HS-5 (cell line): ENCODE measurements around the gene MMEL1.
"Not testable (repeated sequence)": the region's sequence is repeated elsewhere in the genome, so short reads cannot be mapped to it uniquely, and the experiment has no call there.

Source experiments
- DNase-seq: peaks from one replicate; pipeline ENCODE4 v3.0.0-alpha.2; 2012; ENCODE audit warnings: low read depth

The MMEL1 gene

DNA sequence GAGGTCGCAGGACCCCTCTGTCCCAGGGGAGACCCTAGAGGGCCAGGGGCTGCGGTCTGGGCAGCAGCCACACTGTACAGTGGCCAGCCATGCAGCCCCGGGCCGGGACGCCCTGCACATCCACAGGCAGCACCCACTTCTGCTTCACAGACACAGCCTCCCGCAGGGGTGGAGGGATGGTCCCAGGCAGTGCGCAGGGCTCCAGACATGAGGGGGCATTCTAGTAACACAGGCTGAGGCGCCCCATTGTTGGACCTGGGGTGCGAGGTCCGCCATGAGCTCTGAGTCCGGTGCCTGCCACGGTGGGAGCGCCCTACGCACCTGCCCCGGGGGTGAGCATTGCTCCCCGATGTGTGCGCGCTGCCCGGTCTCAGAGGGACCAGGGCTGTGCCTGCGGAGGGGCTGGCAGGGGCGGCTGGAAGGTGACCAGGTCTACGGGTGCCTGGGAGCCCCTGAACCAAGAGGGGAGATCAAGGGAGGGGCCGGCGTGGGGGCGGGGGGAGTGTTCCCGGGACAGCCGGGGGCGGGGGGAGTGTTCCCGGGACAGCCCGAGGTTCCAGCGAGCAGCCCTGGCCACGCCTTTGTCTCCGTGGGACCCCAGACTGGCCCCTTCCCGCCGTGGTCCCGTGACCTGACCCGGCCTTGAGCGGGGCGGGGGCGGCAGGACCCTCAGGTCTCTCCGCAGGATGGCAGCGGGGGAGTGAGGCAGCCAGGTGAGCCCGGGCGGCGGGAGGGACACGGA, 4.5 kb downstream of the MMEL1 start:
- no peak for DNase-seq

DNA sequence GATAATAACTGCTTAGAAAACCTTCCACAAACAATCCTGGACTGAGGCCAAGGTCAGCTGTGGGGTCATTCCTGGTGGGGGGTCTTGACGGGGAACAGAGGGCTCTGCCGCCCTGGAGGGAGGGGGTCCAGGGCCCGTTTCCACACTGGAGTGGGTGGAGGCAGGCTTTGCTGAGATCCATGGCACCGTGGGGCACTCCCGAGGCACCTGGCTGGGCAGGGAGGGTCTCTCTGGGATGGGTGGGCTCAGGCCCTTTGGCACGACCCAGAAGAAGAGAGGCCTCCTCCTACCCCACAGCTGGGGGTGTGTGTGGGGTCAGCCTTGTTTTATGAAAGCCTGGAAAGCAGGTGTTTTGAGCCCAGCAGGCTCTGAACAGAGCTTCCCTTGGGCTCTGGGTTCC, 5.1 kb downstream of the MMEL1 start:
- no peak for DNase-seq

DNA sequence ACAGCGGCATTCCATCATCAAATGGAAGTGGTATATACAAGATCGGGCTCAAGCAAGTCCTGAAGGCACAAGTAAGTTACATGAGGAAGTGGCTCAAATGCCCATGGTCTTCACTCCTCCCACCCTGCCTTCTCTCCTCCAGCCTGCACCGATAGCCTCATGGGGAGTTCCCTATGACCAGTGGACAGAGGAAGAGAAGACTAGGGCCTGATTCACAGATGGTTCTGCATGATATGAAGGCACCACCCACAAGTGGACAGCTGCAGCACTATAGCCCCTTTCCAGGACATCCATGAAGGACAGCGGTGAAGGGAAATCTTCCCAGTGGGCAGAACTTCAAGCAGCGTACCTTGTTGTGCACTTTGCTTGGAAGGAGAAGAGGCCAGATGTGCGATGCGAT, 7.1 kb downstream of the MMEL1 start:
- DNase-seq, result not testable (repeated sequence)

DNA sequence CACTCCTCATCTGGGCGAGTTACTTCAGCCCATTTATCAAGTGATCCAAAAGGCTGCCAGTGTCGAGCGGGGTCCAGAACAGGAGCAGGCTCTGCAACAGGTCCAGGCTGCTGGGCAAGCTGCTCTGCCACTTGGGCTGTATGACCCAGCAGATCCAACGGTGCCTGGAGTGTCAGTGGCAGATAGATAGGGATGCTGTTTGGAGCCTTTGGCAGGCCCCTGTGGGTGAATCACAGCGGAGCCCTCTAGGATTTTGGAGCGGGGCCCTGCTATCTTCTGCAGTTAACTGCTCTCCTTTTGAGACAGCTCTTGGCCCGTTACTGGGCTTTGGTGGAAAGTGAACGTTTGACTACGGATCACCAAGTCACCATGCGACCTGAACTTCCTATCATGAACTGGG, 7.5 kb downstream of the MMEL1 start:
- DNase-seq, result no peak

DNA sequence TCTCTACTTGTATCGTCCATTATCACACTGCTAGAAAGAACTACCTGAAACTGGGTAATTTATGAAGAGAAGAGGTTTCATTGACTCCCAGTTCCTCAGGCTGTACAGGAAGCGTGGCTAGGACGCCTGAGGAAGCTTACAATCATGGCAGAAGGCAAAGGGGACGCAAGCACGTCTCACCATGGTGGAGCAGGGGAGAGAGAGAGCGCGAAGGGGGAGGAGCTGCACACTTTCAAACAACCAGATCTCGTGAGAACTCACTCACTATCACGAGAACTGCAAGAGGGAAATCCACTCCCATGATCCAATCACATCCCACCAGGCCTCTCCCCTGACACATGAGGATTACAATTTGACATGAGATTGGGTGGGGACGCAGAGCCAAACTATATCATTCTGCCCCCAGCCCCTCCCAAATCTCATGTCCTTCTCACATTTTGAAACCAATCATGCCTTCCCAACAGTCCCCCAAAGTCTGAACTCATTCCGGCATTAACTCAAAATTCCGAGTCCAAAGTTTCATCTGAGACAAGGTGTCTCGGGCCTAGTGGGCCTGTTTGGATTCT, 8.0 kb downstream of the MMEL1 start:
- DNase-seq, result no peak

DNA sequence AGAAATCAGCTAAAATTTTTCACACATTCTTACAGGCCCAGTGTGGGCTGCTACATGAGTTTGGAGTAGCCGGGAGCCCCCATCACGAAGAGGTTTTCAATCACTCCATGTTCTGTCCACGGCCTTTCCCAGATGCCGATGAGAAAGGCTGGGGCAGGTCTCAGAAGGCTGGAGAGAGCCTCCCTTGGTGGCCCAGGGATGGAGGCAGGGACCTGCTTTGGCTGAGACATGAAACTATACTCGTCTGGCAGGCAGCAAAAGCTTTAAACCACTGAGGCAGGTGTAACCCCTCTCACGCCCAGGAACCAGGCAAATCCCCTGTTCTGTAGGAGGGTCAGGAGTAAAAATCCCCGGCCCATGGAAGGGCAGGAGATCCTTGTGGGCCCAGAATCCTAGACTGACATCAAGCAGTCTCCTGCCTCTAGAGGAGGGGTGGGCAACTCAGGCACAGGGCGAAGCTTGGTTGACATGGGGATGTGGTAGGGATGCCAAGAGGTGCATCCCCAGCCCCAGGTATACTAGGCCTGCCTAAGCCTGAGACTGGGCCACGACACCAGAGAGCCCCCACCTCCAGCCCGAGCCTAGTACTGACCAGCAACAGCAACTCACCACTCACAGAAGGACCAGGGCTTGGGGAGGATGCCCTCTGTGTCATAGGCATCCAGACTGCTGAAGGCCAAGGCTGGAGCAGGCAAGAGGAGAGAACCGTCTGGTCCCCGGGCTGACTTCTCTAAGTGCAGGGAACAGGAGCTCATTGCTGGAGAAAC, 9.1 kb downstream of the MMEL1 start:
- DNase-seq, result no peak

DNA sequence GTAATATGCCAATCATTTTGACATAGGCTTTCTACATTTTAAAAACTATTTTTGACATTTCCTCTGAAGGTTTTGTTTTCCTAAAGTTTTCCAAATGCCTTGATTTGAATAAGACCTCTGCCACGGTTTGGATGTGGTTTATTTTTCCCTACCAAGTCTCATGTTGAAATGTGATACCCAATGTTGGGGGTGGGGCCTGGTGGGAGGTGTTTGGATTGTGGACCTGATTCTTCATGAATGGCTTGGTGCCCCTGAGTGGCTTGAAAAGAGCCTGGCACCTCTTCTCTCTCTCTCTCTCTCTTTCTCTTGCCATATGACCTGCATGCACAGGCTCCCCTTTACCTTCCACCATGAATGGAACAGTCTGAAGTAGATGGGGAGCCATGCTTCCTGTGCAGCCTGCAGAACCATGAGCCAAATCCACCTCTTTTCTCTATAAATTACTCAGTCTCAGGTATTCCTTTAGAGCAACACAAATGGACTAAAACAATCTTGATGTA, 14.8 kb downstream of the MMEL1 start:
- DNase-seq, result no peak

DNA sequence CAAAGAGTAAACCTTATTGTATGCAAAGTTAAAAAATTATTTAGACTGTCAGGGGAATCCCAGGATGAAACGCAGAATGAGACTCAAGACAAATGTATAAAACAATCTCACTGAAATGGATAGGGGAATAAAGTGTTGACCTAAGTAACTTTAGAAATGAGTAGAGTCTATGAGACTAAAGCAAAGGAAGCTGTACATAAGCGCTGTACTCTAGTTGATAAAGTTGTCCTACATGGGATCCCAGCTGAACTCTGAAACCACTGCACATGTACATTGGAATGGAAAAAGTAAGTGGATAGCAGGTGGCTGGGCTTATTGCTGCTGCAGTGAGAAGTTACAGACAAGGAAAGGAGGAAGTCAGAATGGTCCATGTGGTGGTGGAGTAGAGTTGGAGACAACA, 18.7 kb downstream of the MMEL1 start:
- DNase-seq, result no peak

DNA sequence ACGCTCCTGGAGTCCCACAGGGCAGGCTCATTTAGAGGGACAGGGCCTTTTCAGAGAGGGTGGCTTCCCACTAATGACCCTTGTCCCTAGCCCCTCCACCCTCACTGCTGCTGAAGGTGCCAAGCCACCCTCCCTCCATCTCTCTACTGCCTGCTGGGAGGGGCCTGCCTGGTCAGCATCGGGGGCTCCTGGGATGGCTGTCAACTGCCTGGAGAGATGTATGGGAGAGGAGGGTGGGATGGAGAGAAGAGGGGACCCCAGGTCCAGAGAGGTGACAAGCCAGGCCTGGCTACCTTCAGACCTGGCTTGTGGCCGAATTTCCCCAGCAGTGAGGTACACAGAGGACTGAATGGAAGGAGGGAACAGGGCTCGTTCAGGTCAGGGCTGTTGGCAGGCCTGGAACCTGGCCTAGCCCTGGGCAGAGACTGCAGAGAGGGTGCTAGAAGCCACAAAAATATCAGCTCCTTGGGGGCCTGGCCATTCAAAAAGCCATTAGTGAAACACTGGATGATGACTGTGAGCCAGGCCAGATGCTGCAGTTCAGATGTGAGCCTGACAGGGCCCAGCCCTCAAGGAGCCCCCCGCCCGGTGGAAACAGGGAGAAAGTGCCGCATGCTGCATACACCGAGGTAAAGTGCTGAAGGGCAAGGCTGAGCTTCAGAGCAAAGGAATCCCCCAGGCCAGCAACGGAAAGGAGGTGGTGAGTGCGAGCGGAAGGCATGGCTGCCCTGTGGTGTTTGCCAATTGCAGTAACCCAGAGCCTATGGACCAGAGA, 20.0 kb downstream of the MMEL1 start:
- no peak for DNase-seq

DNA sequence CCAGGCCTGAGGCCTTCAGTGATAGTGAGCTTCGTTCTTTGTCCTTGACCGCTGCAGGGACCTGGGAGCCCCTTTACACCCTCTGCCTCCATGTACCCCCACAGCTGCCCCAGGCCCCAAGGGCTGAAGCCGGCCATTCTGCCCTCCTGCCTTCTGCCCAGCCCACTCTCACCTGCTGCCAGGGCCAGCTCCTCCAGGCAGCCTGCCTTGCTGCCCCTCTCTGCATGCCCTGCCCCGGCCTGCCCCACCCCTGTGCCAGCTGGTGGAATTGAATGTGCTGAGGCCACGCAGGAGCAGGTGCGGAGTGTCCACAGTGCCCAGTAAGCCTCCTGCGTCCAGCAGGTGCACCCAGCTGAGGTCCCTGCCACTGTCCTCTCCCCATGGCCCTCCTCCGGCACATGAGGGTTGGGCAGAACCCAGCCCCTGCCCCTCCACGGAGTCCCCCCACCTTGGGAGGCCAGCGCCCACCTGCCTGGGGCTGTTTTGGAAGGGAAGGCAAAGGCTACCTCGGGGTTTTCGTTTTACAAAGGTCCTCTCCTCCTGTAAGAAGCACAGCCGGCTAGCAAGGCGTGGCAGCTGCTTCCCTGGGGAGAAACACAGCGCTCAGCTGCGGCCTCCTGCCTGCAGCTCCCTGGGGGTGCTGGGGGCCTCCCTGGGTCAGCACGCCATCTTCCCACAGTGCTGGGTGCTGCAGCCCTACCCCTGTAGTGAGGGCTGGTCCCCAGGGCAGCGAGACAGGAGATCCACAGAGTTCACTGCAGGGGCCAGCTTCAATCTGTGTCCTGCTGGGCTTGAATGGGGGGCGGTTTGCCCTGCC, 21.0 kb downstream of the MMEL1 start:
- DNase-seq, result no peak

DNA sequence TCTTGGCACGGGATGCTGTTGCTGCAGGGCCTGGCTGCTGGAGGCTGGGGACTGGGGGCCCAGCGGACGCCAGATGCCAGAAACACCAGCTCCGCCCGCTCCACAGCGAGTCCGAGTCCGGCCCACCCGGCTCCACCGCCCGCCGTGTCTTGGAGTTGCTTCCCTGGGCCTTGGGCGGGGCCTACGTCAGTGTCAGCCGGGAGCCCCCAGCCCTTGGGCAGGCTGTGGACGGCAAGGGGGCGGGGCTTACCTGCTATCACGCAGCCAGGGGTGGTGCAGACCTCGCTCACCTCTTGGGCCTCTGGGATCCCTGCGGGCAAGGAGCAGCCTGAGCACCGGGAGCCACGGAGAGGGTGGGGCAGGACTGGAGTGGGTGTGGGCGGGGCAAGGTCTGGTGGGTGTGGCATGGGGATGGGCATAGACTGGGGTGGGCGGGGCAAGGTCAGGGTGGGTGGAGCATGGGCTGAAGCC, 21.8 kb downstream of the MMEL1 start:
- no peak for DNase-seq

DNA sequence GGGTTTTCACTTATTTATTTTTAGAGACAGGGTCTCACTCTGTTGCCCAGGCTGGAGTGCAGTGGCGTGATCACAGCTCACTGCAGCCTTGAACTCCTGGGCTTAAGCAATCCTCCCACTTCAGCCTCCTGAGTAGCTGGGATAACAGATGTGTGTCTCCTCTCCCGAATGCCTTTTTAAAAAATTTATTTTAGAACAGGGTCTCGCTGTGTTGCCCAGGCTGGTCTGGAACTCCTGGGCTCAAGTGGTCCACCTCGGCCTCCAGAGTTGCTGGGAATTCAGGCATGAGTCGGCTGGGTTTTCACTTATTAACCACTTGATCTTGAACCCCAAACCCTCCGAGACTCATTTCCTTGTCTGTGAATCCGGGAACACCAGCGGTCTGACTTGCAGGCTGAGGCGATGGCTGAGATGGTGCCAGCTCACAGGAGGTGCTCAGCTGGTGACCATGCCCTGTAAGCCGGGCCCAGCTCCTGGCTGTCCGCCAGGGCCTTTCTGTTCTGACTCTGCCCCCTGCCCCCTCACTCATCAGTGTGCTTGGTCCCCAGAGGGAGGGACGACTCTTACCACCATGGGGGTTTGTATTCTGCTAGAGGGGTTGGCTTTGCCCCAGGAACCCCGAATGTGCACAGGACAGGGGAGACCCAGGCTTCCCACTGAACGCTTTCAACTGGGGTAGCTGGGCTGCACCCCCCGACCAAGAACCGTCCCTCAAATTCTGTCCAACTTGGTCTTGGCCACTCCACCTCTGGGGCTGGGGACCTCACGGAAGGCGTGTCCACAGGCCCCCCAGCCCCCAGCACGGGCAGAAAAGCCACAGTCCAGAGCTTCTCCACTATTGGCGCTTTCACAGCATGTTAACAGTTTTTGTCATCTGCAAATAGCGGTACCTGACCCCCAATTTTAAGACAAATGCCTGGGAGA, 22.5 kb downstream of the MMEL1 start:
- no peak for DNase-seq

DNA sequence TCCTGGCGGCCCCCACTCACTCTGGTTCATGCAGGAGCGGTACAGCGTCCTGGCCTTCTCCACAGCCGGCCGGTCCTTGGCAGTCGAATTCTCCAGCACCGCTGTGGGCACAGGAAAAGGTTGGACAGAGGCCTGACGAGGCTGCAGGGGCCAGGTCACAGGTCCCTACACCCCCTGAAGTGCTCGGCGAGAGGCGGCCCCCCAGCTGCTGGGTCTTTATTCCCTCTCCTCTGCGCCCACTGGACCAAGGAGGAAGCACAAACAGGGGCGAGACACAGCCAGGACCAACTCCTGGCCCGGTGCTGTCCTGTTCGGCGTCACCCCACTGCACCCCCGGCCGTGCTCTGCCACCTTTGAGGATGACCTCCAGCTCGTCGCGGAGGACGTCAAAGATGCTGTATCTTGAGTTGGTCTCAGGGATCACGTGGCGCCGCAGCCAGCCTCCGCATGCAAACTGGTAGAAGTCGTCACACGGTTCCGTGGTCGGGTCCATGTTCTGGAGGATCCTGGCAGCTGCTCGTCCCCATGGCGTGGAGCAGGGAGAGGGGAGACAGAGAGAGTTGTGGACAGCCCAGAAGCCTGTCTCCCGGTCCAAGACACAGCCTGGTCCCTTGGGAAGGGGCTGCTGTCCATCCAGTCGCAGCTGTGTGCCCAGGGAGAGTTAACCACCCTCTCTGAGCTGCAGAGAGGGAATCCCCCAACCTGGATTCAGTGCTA, 23.3 kb downstream of the MMEL1 start:
- DNase-seq, result no peak

DNA sequence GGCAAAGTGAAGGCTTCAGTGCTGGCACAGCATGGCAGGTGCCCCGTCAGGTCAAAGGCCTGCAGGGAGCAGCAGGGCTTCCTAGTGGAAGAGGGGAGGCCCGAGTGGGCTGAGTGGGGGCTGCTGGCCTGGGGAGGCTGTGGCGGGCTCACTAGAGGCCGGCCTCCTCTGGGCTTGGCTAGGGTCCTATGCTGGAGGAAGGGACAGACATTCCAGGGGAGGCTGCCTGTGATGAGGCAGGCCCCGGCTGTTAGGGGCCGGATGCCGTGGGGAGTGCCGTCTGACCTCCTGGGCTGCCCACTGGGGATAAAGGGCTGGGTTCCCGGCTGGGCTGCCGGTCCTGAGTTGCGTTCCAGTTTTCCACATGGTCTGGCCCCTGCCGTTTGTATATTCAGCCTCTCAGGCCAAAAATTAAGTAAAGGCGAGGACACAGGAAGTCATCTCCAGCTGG, 25.1 kb downstream of the MMEL1 start:
- DNase-seq, result no peak

DNA sequence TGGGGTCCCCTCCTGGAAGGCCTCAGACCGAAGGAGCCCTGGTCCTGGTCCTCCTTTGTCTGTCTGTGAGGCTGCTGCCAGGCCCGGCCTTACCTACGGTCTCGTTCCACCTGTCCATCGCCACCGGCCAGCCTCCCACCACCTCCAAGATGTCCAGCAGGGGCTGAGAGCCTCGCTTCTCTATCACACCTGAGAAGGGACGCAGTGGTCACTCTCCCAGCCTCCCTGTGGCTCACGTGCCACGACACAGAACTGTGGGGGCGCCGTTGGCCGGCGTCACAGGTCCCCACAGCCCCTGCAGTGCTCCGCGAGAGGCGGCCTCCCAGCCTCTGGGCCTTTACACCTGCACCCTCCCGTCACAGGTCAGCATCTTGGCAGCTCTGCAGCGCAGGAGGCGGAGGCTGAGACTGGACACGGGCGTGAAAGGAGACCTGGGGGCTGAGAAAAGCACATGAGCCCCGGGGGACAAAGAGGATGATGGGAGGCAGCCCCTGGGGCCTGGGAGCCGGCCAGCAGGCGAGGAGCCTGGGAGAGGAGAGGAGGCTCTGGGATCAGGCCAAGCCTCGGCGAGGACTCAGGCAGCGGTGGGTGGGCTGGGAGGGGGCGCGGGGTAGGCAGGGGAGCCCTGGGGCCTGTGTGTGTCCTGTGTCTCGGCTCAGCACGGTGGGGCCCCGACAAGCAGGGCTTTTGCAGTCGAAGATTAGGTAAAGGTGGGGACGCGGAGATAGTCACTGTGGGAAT, 25.8 kb downstream of the MMEL1 start:
- no peak for DNase-seq

DNA sequence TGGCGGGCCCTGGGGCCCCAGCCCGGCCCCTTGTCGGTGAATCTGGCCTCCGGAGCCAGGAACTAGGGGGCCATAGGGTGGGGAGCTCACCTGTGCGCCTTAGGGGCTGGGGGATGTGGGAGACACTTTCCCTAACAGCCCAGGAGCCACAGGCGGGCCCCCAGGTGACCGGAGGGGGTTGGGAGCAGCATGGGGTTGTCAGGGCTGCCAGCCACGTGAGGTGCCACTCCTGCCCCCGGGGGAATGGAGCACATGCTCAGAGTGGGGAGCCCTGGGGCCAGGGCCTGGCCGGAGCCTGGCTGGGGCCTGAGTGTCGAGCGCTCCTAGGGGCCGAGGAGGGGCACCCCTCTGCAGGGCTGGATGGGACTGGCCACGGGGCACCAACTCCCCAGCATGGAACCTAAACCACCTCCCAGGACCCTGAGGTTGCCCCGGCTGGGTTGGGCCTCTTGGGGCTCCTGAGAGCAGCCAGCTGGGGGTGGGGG, 26.4 kb downstream of the MMEL1 start:
- DNase-seq, result no peak

DNA sequence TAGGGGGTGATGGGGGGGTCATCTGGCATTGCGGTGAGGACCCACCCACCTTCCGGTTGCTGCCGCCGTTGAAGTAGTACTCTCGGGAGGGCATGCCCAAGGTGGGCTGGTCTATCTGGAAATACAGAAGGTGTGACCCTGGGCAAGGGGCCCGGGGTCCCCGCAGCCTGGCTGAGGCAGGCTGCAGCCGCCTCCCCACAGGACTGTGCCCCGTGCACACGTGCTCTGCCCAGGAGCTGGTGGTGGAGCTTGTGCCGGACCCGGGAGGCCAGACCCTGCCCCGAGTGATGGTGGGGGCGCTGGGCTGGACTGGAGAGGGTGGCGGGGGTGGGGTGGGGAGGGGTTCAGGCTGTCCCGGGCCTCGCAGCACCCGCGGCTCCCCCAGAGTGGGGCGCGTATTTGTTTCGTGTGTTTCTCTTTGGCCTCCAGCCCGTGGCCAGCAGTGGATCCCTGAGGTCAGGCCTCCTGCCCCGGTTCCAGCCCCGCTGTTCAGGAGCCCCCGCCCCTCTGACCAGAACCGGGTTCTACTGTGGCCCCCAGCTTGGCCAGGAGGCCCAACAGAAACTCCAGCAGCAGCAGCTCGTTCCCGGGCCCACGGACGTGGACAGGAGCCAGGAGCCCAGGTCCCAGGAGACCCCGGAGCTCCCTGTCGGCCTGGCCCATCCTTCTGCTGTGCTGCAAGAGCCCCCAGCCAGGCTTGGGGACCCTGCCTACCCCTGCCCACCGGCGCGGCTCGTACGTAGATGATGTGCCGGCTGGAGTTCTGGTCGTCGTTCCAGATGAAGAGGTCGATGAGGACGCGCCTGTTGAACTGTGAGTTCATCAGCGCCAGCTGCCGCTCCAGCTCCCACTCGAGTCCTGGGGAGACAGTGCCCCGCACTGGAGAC, 27.1 kb downstream of the MMEL1 start:
- no peak for DNase-seq
